NT2/D1 (cell line): ENCODE results near the gene BTBD2.
"Not testable (repeated sequence)": the region's sequence is repeated elsewhere in the genome, so short reads cannot be mapped to it uniquely, and the experiment has no call there.

Experiments used
- DNase-seq: peaks from one replicate; pipeline ENCODE4 v3.0.0-alpha.2; 2011; ENCODE audit warnings: low read depth, low spot score
- H3K27me3 ChIP-seq: 2 replicates; pipeline ENCODE4 v1.6.0; 2011; ENCODE audit warnings: mild to moderate bottlenecking; ENCODE audit not compliant: insufficient read length, insufficient read depth
- H3K36me3 ChIP-seq: 2 replicates; pipeline ENCODE4 v1.6.1; 2011; ENCODE audit warnings: mild to moderate bottlenecking, low read length, mixed read lengths; ENCODE audit not compliant: insufficient read depth, insufficient read length
- H3K4me1 ChIP-seq: 2 replicates; pipeline ENCODE4 v1.5.1; 2011; ENCODE audit not compliant: insufficient read depth, insufficient read length
- H3K4me3 ChIP-seq: 2 replicates; pipeline ENCODE4 v1.5.1; 2011; ENCODE audit warnings: low read depth; ENCODE audit not compliant: insufficient read length
- H3K9ac ChIP-seq: 2 replicates; pipeline ENCODE4 v1.6.0; 2011; ENCODE audit warnings: low read depth; ENCODE audit not compliant: insufficient read length
- H3K9me3 ChIP-seq: 2 replicates; pipeline ENCODE4 v1.5.1; 2011; ENCODE audit warnings: mild to moderate bottlenecking, low read length; ENCODE audit not compliant: insufficient read depth
- SUZ12 ChIP-seq: IDR thresholded peaks from 2 replicates; pipeline ENCODE4 v1.6.1; 2011; ENCODE audit not compliant: insufficient read length, insufficient read depth; ENCODE audit errors: extremely low read depth
- YY1 ChIP-seq: IDR thresholded peaks from 2 replicates; pipeline ENCODE4 v1.6.1; 2011; ENCODE audit not compliant: insufficient read length, insufficient read depth
- ZNF274 ChIP-seq: IDR thresholded peaks from 2 replicates; pipeline ENCODE4 v1.6.1; 2011; ENCODE audit warnings: mild to moderate bottlenecking, low read depth, low read length

Gene BTBD2

DNA sequence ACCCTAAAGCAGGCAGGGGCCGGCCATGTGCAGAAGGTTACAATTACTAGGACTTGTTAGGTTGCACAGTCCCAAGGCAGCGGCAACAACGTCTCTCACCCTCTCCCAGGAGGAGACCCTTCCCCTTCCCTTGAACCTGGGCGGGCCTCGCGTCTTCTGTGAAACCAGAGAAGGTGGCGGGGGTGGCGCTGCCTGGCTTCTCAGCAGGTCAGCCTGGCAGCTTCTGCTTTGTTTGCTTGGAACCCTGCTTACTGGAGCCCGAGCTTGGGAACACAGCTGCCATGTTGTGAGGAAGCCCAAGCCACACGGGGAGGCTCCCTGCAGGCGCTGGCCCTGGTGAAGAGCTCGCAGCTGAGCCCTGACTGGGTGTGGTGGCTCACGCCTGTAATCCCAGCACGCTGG is 20.1 kb upstream of the BTBD2 start:
- H3K4me1 ChIP-seq, result peaks cover 34% of the 10 kb centered on the region
- no peak for DNase-seq
- H3K9me3 ChIP-seq, result no peaks in the 10 kb centered on the region
- peak overlapping the region; percentile 59 for H3K9ac ChIP-seq
- H3K4me3 ChIP-seq, result peak overlapping the region; percentile 35
- peaks cover 33% of the 10 kb centered on the region for H3K36me3 ChIP-seq
- TF ChIP-seq ZNF274 (no peak), YY1 (peak; percentile 60), SUZ12 (no peak)
- no peaks in the 10 kb centered on the region for H3K27me3 ChIP-seq

DNA sequence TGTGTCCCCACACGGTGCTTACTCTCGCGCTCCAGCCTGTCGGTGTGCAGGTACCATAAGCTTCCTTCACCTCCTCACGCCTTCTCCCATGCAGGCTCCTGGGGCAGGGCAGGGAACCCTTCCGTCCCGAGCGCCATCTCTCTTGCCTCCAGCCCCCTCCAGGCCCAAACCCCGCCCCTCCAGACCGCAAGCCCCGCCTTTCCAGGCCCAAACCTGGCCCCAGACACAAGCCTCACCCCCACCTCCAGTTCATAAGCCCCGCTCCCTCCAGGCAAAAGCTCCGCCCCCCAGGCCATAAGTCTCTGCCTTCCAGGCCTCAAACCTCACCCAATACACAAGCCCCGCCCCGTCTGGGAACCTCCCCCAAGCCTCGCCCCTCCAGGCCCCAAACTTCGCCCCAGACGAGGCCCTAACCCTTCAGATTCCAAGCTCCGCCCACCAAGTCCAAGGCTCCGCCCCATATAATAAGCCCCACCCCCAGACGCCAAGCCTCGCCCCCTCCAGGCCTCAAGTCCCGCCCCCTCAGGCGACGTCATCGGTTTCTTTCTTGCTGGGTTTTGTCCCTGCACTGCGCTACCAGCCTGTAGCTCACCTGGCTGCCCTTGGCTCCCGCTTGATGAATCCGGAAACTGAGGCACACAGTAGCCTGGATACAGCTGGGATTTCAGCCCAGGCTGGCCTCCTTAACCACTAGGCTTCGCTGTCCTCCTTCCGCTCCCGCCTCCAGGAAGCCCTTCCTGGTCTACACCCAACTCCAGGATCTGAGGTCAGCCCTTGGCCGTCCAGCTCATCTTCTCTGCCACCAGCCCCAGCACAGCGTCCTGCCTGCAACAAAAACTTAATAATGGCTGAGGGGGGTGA is 19.4 kb upstream of the BTBD2 start:
- no peaks in the 10 kb centered on the region for H3K27me3 ChIP-seq
- peak overlapping the region; percentile 41 for H3K4me3 ChIP-seq
- TF ChIP-seq YY1 (no peak), SUZ12 (no peak), ZNF274 (no peak)
- H3K9ac ChIP-seq, result peak overlapping the region; percentile 76
- peaks cover 28% of the 10 kb centered on the region for H3K4me1 ChIP-seq
- no peaks in the 10 kb centered on the region for H3K9me3 ChIP-seq
- DNase-seq, result peak; percentile 62
- peaks cover 27% of the 10 kb centered on the region for H3K36me3 ChIP-seq

DNA sequence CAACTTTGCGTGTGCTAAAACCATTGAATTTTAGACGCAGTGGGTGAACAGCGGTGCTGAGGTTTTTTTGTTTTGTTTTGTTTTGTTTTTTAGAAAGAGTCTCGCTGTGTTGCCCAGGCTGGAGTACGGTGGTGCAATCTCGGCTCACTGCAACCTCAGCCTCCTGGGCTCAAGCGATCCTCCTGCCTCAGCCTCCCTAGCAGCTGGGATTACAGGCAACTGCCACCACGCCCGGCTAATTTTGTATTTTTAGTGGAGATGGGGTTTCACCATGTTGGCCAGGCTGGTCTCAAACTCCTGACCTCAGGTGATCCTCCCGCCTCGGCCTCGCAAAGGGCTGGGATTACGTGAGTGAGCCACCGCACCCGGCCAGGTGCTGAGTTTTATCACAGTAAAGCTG is 18.7 kb upstream of the BTBD2 start:
- H3K4me1 ChIP-seq, result peaks cover 25% of the 10 kb centered on the region
- H3K9ac ChIP-seq, result peak overlapping the region; percentile 76
- not testable (repeated sequence) for DNase-seq, H3K9me3 ChIP-seq, H3K27me3 ChIP-seq
- peaks cover 19% of the 10 kb centered on the region for H3K36me3 ChIP-seq
- peak overlapping the region; percentile 41 for H3K4me3 ChIP-seq

DNA sequence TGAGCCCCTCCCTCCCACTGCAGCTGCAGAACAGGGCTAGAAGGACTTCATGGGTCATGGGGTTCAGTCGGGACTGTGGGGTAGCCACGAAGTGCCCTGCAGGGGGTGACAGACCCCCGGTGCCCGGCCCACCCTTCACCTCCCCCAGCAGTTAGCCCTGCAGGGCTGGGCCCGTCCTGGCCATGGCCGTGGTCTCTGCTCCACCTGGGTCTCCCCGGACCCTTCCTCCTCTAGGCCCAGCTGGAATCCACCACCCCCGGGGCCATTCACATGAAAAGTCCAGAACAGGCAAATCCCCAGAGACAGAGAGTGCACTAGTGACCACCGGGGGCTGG is 18.3 kb upstream of the BTBD2 start:
- TF ChIP-seq ZNF274, result no peak
- no peak for TF ChIP-seq SUZ12
- no peak for TF ChIP-seq YY1
- Histone ChIP-seq H3K9me3 (peaks cover 3% of the 10 kb centered on the region; the same call in 1 of the 2 replicates), H3K36me3 (peaks cover 15% of the 10 kb centered on the region), H3K4me3 (no peak overlapping the region), H3K9ac (no peak overlapping the region), H3K27me3 (no peaks in the 10 kb centered on the region), H3K4me1 (peaks cover 22% of the 10 kb centered on the region)
- no peak for DNase-seq

DNA sequence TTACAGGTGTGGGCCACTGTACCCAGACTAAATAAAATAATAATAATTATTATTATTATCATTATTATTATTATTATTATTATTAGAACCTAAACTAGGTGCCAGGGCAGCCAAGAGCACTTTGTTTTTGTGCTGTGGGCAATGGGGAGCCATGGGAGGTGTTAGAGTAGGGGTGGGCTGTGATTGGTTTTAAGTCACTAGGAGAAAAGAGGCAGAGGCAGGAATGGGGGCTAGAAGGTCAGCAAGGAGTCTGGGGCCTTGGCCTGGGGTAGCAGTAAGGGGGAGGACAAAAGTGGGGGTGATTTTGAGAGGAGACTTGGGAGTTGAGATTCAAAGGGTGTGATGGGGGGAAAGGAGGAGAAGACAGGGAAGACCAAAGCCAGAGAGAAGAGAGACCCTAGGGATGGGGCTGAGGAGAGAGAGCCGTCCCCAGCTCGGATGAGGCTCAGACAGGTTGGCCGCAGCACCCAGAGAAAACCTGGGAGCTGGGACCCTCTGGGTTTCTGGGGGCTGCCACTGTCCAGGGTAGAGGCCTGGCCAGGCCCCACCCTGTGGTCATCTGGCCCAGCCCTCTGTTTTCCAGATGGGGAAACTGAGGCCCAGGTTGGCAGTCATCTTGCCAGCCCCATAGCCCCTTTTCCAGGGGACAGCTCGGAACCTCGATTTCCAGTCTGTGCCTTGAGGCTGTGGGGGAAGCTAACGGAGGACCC is 17.8 kb upstream of the BTBD2 start:
- Histone ChIP-seq H3K9me3 (peaks cover 3% of the 10 kb centered on the region; the same call in 1 of the 2 replicates), H3K36me3 (peaks cover 10% of the 10 kb centered on the region), H3K9ac (no peak overlapping the region), H3K4me1 (peaks cover 19% of the 10 kb centered on the region), H3K27me3 (no peaks in the 10 kb centered on the region), H3K4me3 (no peak overlapping the region)
- no peak for TF ChIP-seq SUZ12
- TF ChIP-seq ZNF274, result no peak
- no peak for TF ChIP-seq YY1
- no peak for DNase-seq

DNA sequence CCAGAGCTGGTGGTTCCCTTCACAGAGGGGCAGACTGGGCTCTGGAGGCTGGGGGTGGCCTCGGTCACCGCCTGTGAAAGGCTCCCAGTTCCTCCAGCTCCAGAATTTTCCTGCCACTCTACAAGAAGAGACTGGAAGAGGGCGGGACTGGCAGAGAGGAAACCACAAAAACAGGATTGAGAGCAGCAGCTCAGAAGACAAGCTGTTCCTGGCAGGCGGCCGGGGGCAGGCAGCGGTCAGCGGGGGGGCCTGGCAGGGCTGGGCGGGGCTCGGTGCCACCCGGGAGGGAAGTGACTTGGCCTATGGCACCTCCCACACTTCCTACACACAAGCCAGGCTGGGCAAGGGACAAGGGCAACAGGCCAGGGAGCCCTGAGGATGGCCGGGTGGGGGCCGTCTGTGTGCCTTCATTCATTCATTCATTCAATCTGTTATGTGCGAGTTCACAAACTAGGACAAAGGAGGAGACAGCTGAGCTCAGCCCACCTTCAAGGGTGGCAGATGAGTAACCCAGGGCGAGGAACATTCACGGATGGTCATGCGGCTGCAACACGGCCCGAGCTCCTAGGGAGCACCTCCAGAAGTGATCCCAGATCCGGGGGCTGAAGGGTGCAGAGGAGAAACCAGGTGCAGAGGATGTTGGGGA is 16.9 kb upstream of the BTBD2 start:
- H3K9ac ChIP-seq, result peak overlapping the region; percentile 51
- no peak for DNase-seq
- H3K36me3 ChIP-seq, result peaks cover 2% of the 10 kb centered on the region
- peaks cover 3% of the 10 kb centered on the region; the same call in 1 of the 2 replicates for H3K9me3 ChIP-seq
- TF ChIP-seq SUZ12, result no peak
- no peak for TF ChIP-seq YY1
- TF ChIP-seq ZNF274, result no peak
- no peaks in the 10 kb centered on the region for H3K27me3 ChIP-seq
- no peak overlapping the region for H3K4me3 ChIP-seq
- peaks cover 21% of the 10 kb centered on the region for H3K4me1 ChIP-seq

DNA sequence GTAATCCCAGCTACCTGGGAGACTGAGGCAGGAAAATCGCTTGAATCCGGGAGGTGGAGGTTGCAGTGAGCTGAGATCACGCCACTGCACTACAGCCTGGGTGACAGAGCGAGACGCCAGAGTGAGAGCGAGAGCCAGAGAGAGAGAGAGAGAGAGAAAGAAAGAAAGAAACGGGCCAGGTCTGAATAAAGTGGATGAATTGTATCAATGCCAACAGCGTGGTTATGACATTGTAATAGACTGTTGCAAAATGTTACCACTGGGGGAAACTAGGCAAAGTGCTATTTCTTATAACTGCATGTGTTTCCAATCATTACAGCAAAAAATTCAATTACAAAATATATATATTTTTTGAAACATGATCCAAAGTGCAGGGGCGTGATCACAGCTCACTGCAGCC is 11.8 kb upstream of the BTBD2 start:
- TF ChIP-seq SUZ12, result no peak
- TF ChIP-seq ZNF274, result no peak
- no peak for TF ChIP-seq YY1
- no peak for DNase-seq

More for the DNA sequence above, 11.8 kb upstream of the BTBD2 start:
- H3K9ac ChIP-seq, result no peak overlapping the region
- H3K9me3 ChIP-seq, result peaks cover 9% of the 10 kb centered on the region; the same call in 1 of the 2 replicates
- H3K27me3 ChIP-seq, result no peaks in the 10 kb centered on the region
- no peak overlapping the region for H3K4me3 ChIP-seq
- H3K36me3 ChIP-seq, result no peaks in the 10 kb centered on the region
- peaks cover 6% of the 10 kb centered on the region for H3K4me1 ChIP-seq
